Activated T-helper 17 cell treated with anti-CD3 and anti-CD28 coated beads, Interleukin-2, amount 50 U/mL, for 72 hours (primary cell): Measurements from ENCODE around the gene IQCH. TPM values are rescaled to one million over a fixed set of nuclear protein-coding genes. Genes with fewer than 3 reads are reported as not detected.

Experiments used
- ATAC-seq: fragments of 150-1000 bp; cut with Tn5 transposase; replicated peaks from 2 replicates; pipeline ENCODE4 v1.10.0; 2021; ENCODE audit warnings: mild to moderate bottlenecking, moderate library complexity
- H3K27ac Mint-ChIP-seq: one replicate; pipeline ENCODE4 v1.8.0; 2022; ENCODE audit warnings: mixed read lengths
- H3K27me3 Mint-ChIP-seq: one replicate; pipeline ENCODE4 v1.8.0; 2022; ENCODE audit warnings: mixed read lengths
- H3K36me3 Mint-ChIP-seq: one replicate; pipeline ENCODE4 v1.8.0; 2022; ENCODE audit warnings: low read depth, mild to moderate bottlenecking, mixed read lengths
- H3K4me1 Mint-ChIP-seq: one replicate; pipeline ENCODE4 v1.8.0; 2022; ENCODE audit warnings: mixed read lengths
- H3K4me3 Mint-ChIP-seq: one replicate; pipeline ENCODE4 v1.8.0; 2022; ENCODE audit warnings: mild to moderate bottlenecking, mixed read lengths
- H3K9me3 Mint-ChIP-seq: one replicate; pipeline ENCODE4 v1.8.0; 2022; ENCODE audit warnings: mixed read lengths
- total RNA-seq, 2 donors: library from RNA; stranded (reverse); gene quantifications; one replicate each; pipeline ENCODE4 v1.2.3, GENCODE V29; 2022

IQCH gene
- total RNA-seq, 2 donors from 2014 or later = 0.77 to 0.89 TPM

DNA sequence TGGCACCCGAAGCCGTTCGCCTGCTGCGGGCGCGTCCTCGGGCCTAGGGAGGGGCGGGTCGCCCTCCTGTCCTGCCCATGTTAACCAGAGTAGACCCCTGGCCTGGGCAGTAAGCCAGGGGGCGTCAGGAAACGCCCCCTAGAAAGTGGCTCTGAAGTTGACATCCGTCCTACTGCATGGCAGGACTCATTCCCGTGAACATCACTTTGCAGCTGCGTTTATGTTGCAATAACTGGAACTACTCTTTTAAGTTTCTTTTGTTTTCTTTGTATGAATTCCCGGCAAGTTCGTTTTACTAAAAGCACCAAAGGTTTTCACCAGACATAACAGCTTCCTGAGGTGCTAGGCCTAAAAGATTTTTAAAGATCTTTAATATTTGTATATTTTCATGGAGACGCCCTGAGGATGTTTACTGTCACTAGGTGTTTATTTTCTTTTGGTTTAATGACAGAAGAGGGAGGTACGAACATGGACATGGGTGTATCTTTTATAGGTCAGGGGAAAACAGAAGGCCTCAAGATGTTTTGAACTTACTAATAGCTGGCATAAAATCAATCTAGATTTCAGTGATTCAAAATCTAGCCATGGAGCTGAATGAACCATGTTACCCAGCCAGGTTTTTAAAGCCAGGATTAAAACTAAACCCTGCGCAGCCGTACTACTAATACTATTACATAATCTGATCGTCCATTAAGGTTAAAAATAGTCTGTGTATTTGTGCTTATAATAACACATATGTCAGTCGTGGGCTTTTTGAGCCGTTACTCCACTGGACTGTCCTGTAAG lies 267.4 kb downstream of the IQCH start:
- no peaks in the 10 kb centered on the region for H3K27me3 Mint-ChIP-seq
- peaks cover 18% of the 10 kb centered on the region for H3K36me3 Mint-ChIP-seq
- ATAC-seq = no peak
- H3K4me1 Mint-ChIP-seq = peaks cover 15% of the 10 kb centered on the region
- no peaks in the 10 kb centered on the region for H3K9me3 Mint-ChIP-seq
- H3K27ac Mint-ChIP-seq = peak overlapping the region; percentile 93
- H3K4me3 Mint-ChIP-seq = peak overlapping the region; percentile 91

DNA sequence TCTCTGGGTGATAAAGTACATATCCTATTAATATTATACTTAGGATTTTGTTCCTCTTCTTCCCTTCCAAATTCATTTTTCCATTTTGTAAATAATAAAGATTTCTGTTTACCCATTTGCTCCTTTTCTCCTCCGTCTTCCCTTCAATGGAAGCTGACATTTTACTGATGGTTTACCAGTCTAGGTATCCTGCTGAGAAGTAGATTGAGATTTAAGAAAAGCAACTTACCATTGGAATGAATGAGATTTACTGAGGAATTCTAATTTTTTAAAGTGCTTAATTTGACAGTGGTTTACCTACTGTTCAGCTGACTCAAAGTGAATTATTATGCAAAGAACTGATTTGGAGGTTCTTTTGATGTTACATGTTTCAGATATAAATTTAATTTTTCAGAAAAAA lies 268.7 kb downstream of the IQCH start:
- H3K9me3 Mint-ChIP-seq = no peaks in the 10 kb centered on the region
- H3K36me3 Mint-ChIP-seq = peaks cover 20% of the 10 kb centered on the region
- no peaks in the 10 kb centered on the region for H3K27me3 Mint-ChIP-seq
- H3K4me3 Mint-ChIP-seq = peak overlapping the region; percentile 91
- peaks cover 15% of the 10 kb centered on the region for H3K4me1 Mint-ChIP-seq
- no peak overlapping the region for H3K27ac Mint-ChIP-seq
- ATAC-seq = no peak

DNA sequence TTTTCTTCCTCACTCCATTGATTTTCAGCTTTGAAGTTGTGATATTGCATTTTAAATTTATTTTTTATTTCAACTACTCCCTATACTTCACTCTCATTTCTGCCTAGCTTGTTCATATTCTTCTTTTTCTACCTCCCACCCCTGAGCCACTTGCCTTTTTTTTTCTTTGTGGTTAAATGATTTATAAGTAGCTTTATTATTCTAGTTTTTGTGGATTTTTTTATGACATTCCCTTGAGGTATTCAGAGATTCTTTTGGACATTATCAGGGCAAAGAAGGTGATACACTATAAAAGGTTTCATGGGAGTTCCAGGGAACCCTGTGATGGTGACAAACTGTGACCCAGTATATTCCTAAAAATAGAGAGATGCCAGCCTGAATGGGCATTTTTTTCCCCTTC lies 269.6 kb downstream of the IQCH start:
- H3K36me3 Mint-ChIP-seq = peaks cover 26% of the 10 kb centered on the region
- no peaks in the 10 kb centered on the region for H3K9me3 Mint-ChIP-seq
- H3K4me3 Mint-ChIP-seq = peak overlapping the region; percentile 21
- no peak for ATAC-seq
- H3K27ac Mint-ChIP-seq = no peak overlapping the region
- H3K27me3 Mint-ChIP-seq = no peaks in the 10 kb centered on the region
- peaks cover 15% of the 10 kb centered on the region for H3K4me1 Mint-ChIP-seq

- H3K4me1 Mint-ChIP-seq = no peaks in the 10 kb centered on the region
- H3K27me3 Mint-ChIP-seq = no peaks in the 10 kb centered on the region
- no peak overlapping the region for H3K27ac Mint-ChIP-seq
- H3K4me3 Mint-ChIP-seq = no peak overlapping the region
- no peak for ATAC-seq
- peaks cover 26% of the 10 kb centered on the region for H3K36me3 Mint-ChIP-seq
- no peaks in the 10 kb centered on the region for H3K9me3 Mint-ChIP-seq
These were observed 273.9 kb downstream of the IQCH start for GRCh38 chr15:67528513-67528912.

GRCh38 chr15:67531379-67531914 lies 276.9 kb downstream of the IQCH start:
- Mint-ChIP-seq H3K27me3 (no peaks in the 10 kb centered on the region), H3K4me3 (no peak overlapping the region), H3K4me1 (no peaks in the 10 kb centered on the region), H3K36me3 (peaks cover 18% of the 10 kb centered on the region), H3K27ac (no peak overlapping the region), H3K9me3 (no peaks in the 10 kb centered on the region)
- ATAC-seq = peak; percentile 86

DNA sequence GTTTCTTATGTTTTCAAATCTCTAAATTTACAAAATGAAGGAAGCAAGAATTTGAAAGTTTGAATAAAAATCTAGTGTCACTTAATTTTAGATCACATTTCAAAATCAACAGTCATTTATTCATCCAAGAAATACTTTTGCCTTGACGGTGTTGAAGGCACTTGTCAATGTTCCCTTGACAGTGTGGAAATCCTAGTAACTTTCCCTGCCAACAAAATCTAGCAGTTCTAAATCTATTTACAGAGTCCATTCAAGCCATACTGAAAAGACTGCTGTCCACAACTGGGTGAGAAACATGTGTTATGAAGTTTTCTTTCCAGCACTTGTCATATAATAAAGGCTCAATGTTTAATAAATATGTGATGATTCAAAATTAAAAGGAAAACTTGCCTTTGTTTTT lies 279.3 kb downstream of the IQCH start:
- Mint-ChIP-seq H3K27ac (no peak overlapping the region), H3K36me3 (peaks cover under 1% of the 10 kb centered on the region), H3K9me3 (no peaks in the 10 kb centered on the region), H3K4me1 (peaks cover 4% of the 10 kb centered on the region), H3K27me3 (no peaks in the 10 kb centered on the region), H3K4me3 (no peak overlapping the region)
- no peak for ATAC-seq

GRCh38 chr15:67534360-67534759 lies 279.8 kb downstream of the IQCH start:
- ATAC-seq = no peak
- no peaks in the 10 kb centered on the region for H3K9me3 Mint-ChIP-seq
- H3K27me3 Mint-ChIP-seq = no peaks in the 10 kb centered on the region

DNA sequence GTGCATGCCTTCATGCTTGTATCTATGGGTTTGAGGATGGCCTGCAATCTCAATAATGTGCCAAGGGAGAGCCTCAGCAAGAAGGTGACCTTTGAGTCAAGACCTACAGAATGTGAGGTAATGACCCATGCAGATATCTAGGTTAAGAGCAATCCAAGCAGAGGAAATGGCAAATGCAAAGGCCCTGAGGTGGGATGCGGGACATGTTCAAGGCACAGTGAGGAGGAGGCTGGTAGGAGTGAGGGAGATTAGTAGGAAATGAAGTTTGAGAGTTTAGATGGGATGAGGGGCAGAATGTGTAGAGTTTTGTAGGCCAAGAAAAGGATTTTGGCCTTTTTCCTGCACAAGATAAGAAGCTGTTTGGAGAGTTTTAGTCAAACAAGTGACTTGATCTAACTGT lies 283.2 kb downstream of the IQCH start:
- H3K4me3 Mint-ChIP-seq = no peak overlapping the region
- H3K9me3 Mint-ChIP-seq = no peaks in the 10 kb centered on the region
- no peaks in the 10 kb centered on the region for H3K36me3 Mint-ChIP-seq
- H3K27me3 Mint-ChIP-seq = no peaks in the 10 kb centered on the region
- peaks cover 9% of the 10 kb centered on the region for H3K4me1 Mint-ChIP-seq
- no peak overlapping the region for H3K27ac Mint-ChIP-seq
- ATAC-seq = no peak

More at GRCh38 chr15:67534360-67534759, 279.8 kb downstream of the IQCH start:
- Mint-ChIP-seq H3K36me3 (no peaks in the 10 kb centered on the region), H3K27ac (no peak overlapping the region), H3K4me1 (peaks cover 4% of the 10 kb centered on the region), H3K4me3 (no peak overlapping the region)

DNA sequence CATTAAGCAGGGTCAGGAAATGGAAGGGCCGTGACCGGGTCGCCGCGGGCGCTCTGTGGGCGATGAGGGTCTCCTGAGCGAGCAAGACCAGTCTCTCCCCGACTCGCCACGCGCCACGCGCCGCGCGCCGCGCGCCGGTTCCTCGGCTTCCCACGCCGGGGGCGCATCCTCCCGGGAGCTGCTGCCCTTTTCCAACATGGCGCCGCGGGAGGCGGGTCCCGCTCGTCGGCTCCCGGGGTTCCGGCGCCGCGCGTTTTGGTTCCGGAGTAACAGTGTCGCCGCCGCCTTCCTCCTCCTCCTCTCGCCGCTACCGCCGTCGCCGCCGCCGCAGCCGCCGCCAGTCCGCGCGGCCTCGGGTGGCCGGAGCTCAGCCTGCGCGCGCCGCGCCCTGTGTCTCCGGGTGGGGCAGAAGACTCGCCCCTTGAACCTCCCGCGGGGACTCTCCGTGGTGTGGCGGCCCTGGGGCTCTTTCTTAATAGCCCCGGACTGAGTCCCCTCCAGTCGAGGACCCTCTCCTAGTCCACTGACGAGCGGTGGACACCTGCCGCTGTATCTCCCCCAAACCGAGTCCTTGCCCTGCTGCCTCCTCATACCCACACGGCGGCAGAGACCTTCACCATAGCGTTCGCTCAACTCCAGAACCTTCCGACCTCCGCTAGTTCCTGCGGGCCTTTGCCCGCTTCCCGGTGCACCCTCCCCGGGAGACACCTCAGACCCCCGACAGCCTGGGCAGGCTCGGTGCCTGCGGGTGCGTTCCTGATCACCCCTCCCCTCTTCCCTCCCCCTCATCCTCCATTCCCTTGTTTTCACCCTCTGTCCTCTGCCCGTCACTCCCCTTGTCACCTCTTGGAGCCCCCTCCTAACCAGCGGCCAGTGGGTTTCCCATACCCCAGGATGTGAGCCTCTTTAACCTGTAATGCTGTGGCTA lies 288.1 kb downstream of the IQCH start, which contains the start of gene MAP2K5:
Gene MAP2K5 (plus strand): TSS at position 284 of the 928 bp plus-strand sequence. CDS start 633 bp downstream, at position 917.
- ATAC-seq = peak; percentile 80
- Mint-ChIP-seq H3K9me3 (no peaks in the 10 kb centered on the region), H3K27ac (peak within 1 kb of the TSS; percentile 91), H3K4me1 (peaks cover 19% of the 10 kb centered on the region), H3K27me3 (no peaks in the 10 kb centered on the region), H3K36me3 (peaks cover under 1% of the 10 kb centered on the region), H3K4me3 (peak within 1 kb of the TSS; percentile 97)

GRCh38 chr15:67543348-67543718 lies 288.7 kb downstream of the IQCH start:
- peaks cover 16% of the 10 kb centered on the region for H3K4me1 Mint-ChIP-seq
- no peaks in the 10 kb centered on the region for H3K9me3 Mint-ChIP-seq
- H3K27ac Mint-ChIP-seq = peak overlapping the region; percentile 81
- H3K4me3 Mint-ChIP-seq = peak overlapping the region; percentile 97
- peaks cover 5% of the 10 kb centered on the region for H3K36me3 Mint-ChIP-seq
- no peak for ATAC-seq
- no peaks in the 10 kb centered on the region for H3K27me3 Mint-ChIP-seq

- Mint-ChIP-seq H3K4me3 (peak overlapping the region; percentile 97), H3K4me1 (peaks cover 15% of the 10 kb centered on the region), H3K27me3 (no peaks in the 10 kb centered on the region), H3K9me3 (no peaks in the 10 kb centered on the region), H3K27ac (no peak overlapping the region), H3K36me3 (peaks cover 12% of the 10 kb centered on the region)
- ATAC-seq = no peak
These were observed 289.9 kb downstream of the IQCH start for GRCh38 chr15:67544475-67544874.

- Mint-ChIP-seq H3K36me3 (peaks cover 24% of the 10 kb centered on the region), H3K4me3 (no peak overlapping the region), H3K9me3 (no peaks in the 10 kb centered on the region), H3K27me3 (no peaks in the 10 kb centered on the region), H3K27ac (no peak overlapping the region), H3K4me1 (peaks cover 11% of the 10 kb centered on the region)
- no peak for ATAC-seq
These were observed 291.3 kb downstream of the IQCH start for GRCh38 chr15:67545864-67546263.

DNA sequence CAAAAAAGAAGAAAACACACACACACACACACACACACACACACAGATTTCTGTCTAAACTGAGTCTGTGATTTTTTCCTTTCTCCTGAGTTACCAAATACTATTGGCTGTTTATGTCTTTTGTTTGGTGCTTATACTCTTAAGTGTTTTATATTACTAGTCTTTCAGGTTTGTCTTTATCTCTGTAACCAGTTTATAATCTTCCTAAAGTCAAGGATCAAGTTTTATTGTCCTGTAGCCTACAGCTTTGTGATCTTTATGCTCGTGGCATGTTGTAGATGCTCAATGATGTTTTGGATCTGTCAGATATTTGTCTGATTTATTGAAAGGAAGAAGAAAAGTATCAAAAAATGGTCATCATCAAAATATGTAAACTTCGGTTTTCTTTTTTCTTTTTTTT lies 292.5 kb downstream of the IQCH start:
- H3K27ac Mint-ChIP-seq = no peak overlapping the region
- ATAC-seq = no peak
- H3K4me1 Mint-ChIP-seq = peaks cover 11% of the 10 kb centered on the region
- peaks cover 32% of the 10 kb centered on the region for H3K36me3 Mint-ChIP-seq
- H3K9me3 Mint-ChIP-seq = no peaks in the 10 kb centered on the region
- no peak overlapping the region for H3K4me3 Mint-ChIP-seq
- no peaks in the 10 kb centered on the region for H3K27me3 Mint-ChIP-seq

GRCh38 chr15:67547836-67548235 lies 293.2 kb downstream of the IQCH start:
- peaks cover 11% of the 10 kb centered on the region for H3K4me1 Mint-ChIP-seq
- no peaks in the 10 kb centered on the region for H3K9me3 Mint-ChIP-seq
- H3K27ac Mint-ChIP-seq = no peak overlapping the region
- no peak overlapping the region for H3K4me3 Mint-ChIP-seq
- no peak for ATAC-seq
- no peaks in the 10 kb centered on the region for H3K27me3 Mint-ChIP-seq
- H3K36me3 Mint-ChIP-seq = peaks cover 32% of the 10 kb centered on the region
